ENCODE data around the gene DAB1.

GRCh38 chr1:57461405-57461804, 37.5 kb upstream of the DAB1 start:
- TF ChIP-seq POLR2A (IDR thresholded peaks at IDR 0.05) (no peak), CTCF (IDR thresholded peaks at IDR 0.05) (no peak), POLR2AphosphoS5 (IDR thresholded peaks at IDR 0.05) (no peak)

Measured in transverse colon (tissue), 4 donors.